Tibial nerve (tissue), 4 donors: ENCODE data around the gene BLM.

Source experiments
- EP300 ChIP-seq, 2 donors: sonication (generic); formaldehyde crosslinking; IDR thresholded peaks; one replicate each; pipeline ENCODE4 v1.6.1; 2017; ENCODE audit warnings: antibody characterized with exemption in 2 of 2, mild to moderate bottlenecking in 1 of 2
- TF ChIP-seq, protein P1 (sequence below), 5 experiments: fragments of 200-600 bp in 3 of 5; fragments of 450-650 bp in 2 of 5; sonication (generic) in 3 of 5; IDR thresholded peaks; one replicate each; pipeline ENCODE4 v1.5.1; 2016 to 2019; ENCODE audit warnings: antibody characterized with exemption in 5 of 5, mild to moderate bottlenecking in 3 of 5, moderate library complexity in 2 of 5

- TF ChIP-seq, protein P1, sequence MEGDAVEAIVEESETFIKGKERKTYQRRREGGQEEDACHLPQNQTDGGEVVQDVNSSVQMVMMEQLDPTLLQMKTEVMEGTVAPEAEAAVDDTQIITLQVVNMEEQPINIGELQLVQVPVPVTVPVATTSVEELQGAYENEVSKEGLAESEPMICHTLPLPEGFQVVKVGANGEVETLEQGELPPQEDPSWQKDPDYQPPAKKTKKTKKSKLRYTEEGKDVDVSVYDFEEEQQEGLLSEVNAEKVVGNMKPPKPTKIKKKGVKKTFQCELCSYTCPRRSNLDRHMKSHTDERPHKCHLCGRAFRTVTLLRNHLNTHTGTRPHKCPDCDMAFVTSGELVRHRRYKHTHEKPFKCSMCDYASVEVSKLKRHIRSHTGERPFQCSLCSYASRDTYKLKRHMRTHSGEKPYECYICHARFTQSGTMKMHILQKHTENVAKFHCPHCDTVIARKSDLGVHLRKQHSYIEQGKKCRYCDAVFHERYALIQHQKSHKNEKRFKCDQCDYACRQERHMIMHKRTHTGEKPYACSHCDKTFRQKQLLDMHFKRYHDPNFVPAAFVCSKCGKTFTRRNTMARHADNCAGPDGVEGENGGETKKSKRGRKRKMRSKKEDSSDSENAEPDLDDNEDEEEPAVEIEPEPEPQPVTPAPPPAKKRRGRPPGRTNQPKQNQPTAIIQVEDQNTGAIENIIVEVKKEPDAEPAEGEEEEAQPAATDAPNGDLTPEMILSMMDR (IDR thresholded peaks at IDR 0.05), result no peak
- TF ChIP-seq EP300 (IDR thresholded peaks at IDR 0.05), result no peak
These were observed 26.6 kb upstream of the BLM start for GRCh38 chr15:90690585-90690984.
